Skeletal muscle cell (primary cell): ENCODE data around the gene ARHGEF5.
"Not testable (repeated sequence)": the region's sequence is repeated elsewhere in the genome, so short reads cannot be mapped to it uniquely, and the experiment has no call there.

Experiments used
- DNase-seq: peaks from one replicate; pipeline ENCODE4 v3.0.0-alpha.2; 2010; ENCODE audit warnings: low read depth
- H3K4me3 ChIP-seq: 2 replicates; pipeline ENCODE4 v1.5.1; 2011; ENCODE audit warnings: low read depth, mild to moderate bottlenecking, control low read depth, low read length, moderate library complexity

ARHGEF5 gene

DNA sequence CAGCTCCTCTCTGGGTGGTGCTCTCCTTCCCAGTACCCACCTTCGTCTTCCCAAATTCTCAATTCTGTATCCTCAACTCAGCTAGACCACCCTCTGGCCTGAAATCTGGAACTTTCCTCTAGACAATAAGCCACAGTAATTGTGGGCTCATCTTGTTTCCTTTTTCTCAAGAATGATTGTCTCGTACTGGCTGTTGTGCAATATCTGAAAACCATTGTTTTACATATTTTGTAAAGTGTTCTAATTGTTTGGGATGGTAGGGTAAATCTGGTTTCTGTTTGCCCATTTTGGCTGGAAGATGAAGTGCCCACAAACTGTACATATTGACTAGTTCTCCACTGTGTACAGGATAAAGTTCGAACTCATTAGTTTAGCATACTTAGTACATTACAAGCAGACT lies 59.6 kb downstream of the ARHGEF5 start:
- no peak for DNase-seq
- no peak overlapping the region for H3K4me3 ChIP-seq

DNA sequence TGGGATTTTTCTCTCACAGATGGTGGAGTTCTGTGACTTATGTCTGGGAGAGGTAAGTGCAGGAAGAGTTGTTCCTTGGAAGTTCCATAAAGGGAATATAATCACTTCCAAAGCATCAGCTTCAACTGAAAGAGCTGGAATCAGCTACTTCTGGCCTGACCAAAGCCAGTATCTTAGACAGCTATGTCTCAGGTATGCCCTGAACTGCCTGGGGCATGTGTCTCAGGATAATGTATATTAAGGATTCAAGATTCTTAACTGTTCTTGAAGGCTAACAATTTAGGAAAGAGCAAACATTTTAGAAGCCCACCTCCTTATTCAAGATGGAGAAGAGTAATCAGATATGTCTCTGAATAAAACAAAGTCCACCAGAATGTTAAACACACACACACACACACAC lies 60.7 kb downstream of the ARHGEF5 start:
- DNase-seq = no peak
- no peak overlapping the region for H3K4me3 ChIP-seq

DNA sequence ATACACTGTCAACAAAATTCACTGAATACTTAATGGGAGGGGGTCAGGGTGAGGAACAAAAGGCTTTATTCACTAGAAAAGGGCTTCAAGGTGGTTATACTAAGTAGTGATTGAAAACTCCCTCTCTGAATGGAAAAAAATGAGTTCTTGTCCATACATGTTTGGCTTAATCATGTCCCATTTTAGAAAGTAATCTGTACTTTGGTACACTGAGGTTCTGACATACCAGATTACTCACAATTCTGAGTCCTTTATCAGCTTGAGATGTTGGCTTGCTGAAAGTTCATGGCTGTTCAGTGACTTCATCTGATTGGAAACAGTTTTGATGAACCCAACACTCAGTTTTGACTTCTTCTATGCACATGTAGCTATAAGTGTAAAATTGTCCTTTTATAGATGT lies 61.1 kb downstream of the ARHGEF5 start:
- no peak overlapping the region for H3K4me3 ChIP-seq
- DNase-seq = no peak

GRCh38 chr7:144418931-144419330 lies 63.7 kb downstream of the ARHGEF5 start:
- DNase-seq, H3K4me3 ChIP-seq: not testable (repeated sequence)

- not testable (repeated sequence) for DNase-seq, H3K4me3 ChIP-seq
Observed at GRCh38 chr7:144427539-144427938, 72.3 kb downstream of the ARHGEF5 start.

GRCh38 chr7:144428431-144428830 lies 73.2 kb downstream of the ARHGEF5 start:
- H3K4me3 ChIP-seq = no peak overlapping the region
- DNase-seq = no peak
